Measurements from ENCODE around the gene TECTB. TPM values are rescaled to one million over a fixed set of nuclear protein-coding genes. Genes with fewer than 3 reads are reported as not detected.

The TECTB gene
- total RNA-seq, 1 experiment from 2014 or later: not detected

GRCh38 chr10:112280205-112280921 lies 2.8 kb upstream of the TECTB start:
- H3K36me3 Mint-ChIP-seq: no peaks in the 10 kb centered on the region
- DNase-seq (ENCODE audit: low spot score) (no peak), ATAC-seq (no peak)
- no peak overlapping the region; the same call in 1 of the 2 replicates for H3K27ac Mint-ChIP-seq
- peak; percentile 70; the same call in 1 of the 2 replicates for TF ChIP-seq GABPB1 (CRISPR knock-in tag; IDR thresholded peaks at IDR 0.05)
- no peak for TF ChIP-seq ELF4 (CRISPR knock-in tag; IDR thresholded peaks at IDR 0.05; ENCODE audit: low read depth)
- H3K4me1 Mint-ChIP-seq: peaks cover 25% of the 10 kb centered on the region
- CTCF ChIA-PET: interaction anchor here (1.8 kb wide), 1 partner anchor 27 kb away, joined by 9 read pairs; no protein-coding TSS in a partner anchor
- peaks cover 10% of the 10 kb centered on the region for H3K27me3 Mint-ChIP-seq (ENCODE audit: low read depth)
- H3K4me3 Mint-ChIP-seq: no peak overlapping the region
- peaks cover 8% of the 10 kb centered on the region; the same call in 1 of the 2 replicates for H3K9me3 Mint-ChIP-seq
- POLR2A ChIA-PET: no interaction called here

GRCh38 chr10:112282086-112282485 lies 1.1 kb upstream of the TECTB start:
- Mint-ChIP-seq H3K4me1 (peaks cover 25% of the 10 kb centered on the region), H3K4me3 (no peak overlapping the region), H3K36me3 (no peaks in the 10 kb centered on the region), H3K9me3 (peaks cover 8% of the 10 kb centered on the region; the same call in 1 of the 2 replicates), H3K27ac (no peak overlapping the region), H3K27me3 (ENCODE audit: low read depth) (peaks cover 27% of the 10 kb centered on the region)
- ChIA-PET CTCF (no interaction called here), POLR2A (no interaction called here)
- DNase-seq (ENCODE audit: low spot score) (no peak), ATAC-seq (no peak)
- no peak for TF ChIP-seq FOXP1 (CRISPR knock-in tag; IDR thresholded peaks at IDR 0.05; ENCODE audit: borderline replicate concordance)
- TF ChIP-seq ZNF423 (CRISPR knock-in tag; IDR thresholded peaks at IDR 0.05): no peak
- TF ChIP-seq NFATC4 (CRISPR knock-in tag; IDR thresholded peaks at IDR 0.05): no peak
- TF ChIP-seq ARID4B (CRISPR knock-in tag; IDR thresholded peaks at IDR 0.05; ENCODE audit: borderline replicate concordance): no peak
- TF ChIP-seq HMGA2 (CRISPR knock-in tag; IDR thresholded peaks at IDR 0.05): no peak
- TF ChIP-seq ZNF671 (CRISPR knock-in tag; IDR thresholded peaks at IDR 0.05): no peak
- TF ChIP-seq ZNF263 (CRISPR knock-in tag; IDR thresholded peaks at IDR 0.05; ENCODE audit: low read depth): no peak
- TF ChIP-seq TP53 (CRISPR knock-in tag; IDR thresholded peaks at IDR 0.05): no peak
- no peak for TF ChIP-seq JUN (CRISPR knock-in tag; IDR thresholded peaks at IDR 0.05)
- TF ChIP-seq ZNF396 (CRISPR knock-in tag; IDR thresholded peaks at IDR 0.05; ENCODE audit: borderline replicate concordance): no peak
- no peak for TF ChIP-seq PRRX2 (CRISPR knock-in tag; IDR thresholded peaks at IDR 0.05)
- TF ChIP-seq SP1 (CRISPR knock-in tag; conservative IDR thresholded peaks at IDR 0.05): no peak
- no peak for TF ChIP-seq SMAD3 (CRISPR knock-in tag; IDR thresholded peaks at IDR 0.05; ENCODE audit: borderline replicate concordance)
- no peak for TF ChIP-seq ERG (CRISPR knock-in tag; IDR thresholded peaks at IDR 0.05)
- TF ChIP-seq ZSCAN18 (CRISPR knock-in tag; IDR thresholded peaks at IDR 0.05): no peak
- TF ChIP-seq ELF4 (CRISPR knock-in tag; IDR thresholded peaks at IDR 0.05; ENCODE audit: low read depth): no peak
- no peak for TF ChIP-seq NR2C2 (CRISPR knock-in tag; IDR thresholded peaks at IDR 0.05)
- no peak for TF ChIP-seq E2F4 (CRISPR knock-in tag; IDR thresholded peaks at IDR 0.05; ENCODE audit: borderline replicate concordance, low read depth)
